Upper lobe of left lung (tissue), 4 donors: ENCODE measurements around the gene ITGA8.
"Not testable (repeated sequence)": the region's sequence is repeated elsewhere in the genome, so short reads cannot be mapped to it uniquely, and the experiment has no call there.

Experiments used
- CTCF ChIP-seq, 6 experiments: fragments of 450-650 bp in 4 of 6; fragments of 200-600 bp in 2 of 6; sonication (generic) in 2 of 6; IDR thresholded peaks; one replicate each; pipeline ENCODE4 v1.5.1; 2016 to 2019; ENCODE audit warnings: antibody characterized with exemption in 6 of 6
- POLR2A ChIP-seq, 4 donors: fragments of 450-650 bp; IDR thresholded peaks; one replicate each; pipeline ENCODE4 v1.5.1; 2016 to 2017; ENCODE audit warnings: antibody characterized with exemption in 4 of 4, mild to moderate bottlenecking in 2 of 4
- POLR2AphosphoS5 ChIP-seq, 2 donors: sonication (generic); formaldehyde crosslinking; IDR thresholded peaks; one replicate each; pipeline ENCODE4 v1.5.1; 2017; ENCODE audit warnings: antibody characterized with exemption in 2 of 2

GRCh38 chr10:15631205-15631604 is 88.5 kb downstream of the ITGA8 start:
- TF ChIP-seq CTCF, POLR2A, POLR2AphosphoS5 (IDR thresholded peaks at IDR 0.05): not testable (repeated sequence)
